HFFc6 (cell line): Measurements from ENCODE around the gene DACH1. TPM values are rescaled to one million over a fixed set of nuclear protein-coding genes. Genes with fewer than 3 reads are reported as not detected.

Experiments used
- DNase-seq: peaks from one replicate; pipeline ENCODE4 v3.0.0-alpha.2; 2018
- H3K27ac Mint-ChIP-seq: 2 replicates; pipeline ENCODE4 v1.8.0; 2020; ENCODE audit warnings: mild to moderate bottlenecking, mixed read lengths
- H3K27me3 Mint-ChIP-seq: 2 replicates; pipeline ENCODE4 v1.8.0; 2021; ENCODE audit warnings: mild to moderate bottlenecking, moderate library complexity, mixed read lengths; ENCODE audit not compliant: insufficient read depth
- H3K36me3 Mint-ChIP-seq: 2 replicates; pipeline ENCODE4 v1.8.0; 2021; ENCODE audit warnings: low read depth, mixed read lengths
- H3K4me1 Mint-ChIP-seq: 2 replicates; pipeline ENCODE4 v1.8.0; 2020; ENCODE audit warnings: low read depth, mixed read lengths
- H3K4me3 Mint-ChIP-seq: 2 replicates; pipeline ENCODE4 v1.8.0; 2020; ENCODE audit warnings: mild to moderate bottlenecking, moderate library complexity, mixed read lengths
- H3K9me3 Mint-ChIP-seq: 2 replicates; pipeline ENCODE4 v1.8.0; 2020; ENCODE audit warnings: mild to moderate bottlenecking, mixed read lengths
- CTCF ChIP-seq: fragments of 200-600 bp; sonication (generic); IDR thresholded peaks from 2 replicates; pipeline ENCODE4 v1.5.0; 2021; ENCODE audit warnings: antibody characterized with exemption, mild to moderate bottlenecking
- total RNA-seq, 6 experiments: library from RNA; stranded (reverse); fragmentation: NEBNext Ultra II Directional; extraction: Animal tissue kit (Norgen Biotek cat#: 25700); gene quantifications; 2 replicates in 1 of 6; 3 replicates in 5 of 6; pipeline ENCODE4 v1.2.3, GENCODE V29; 2021

Gene DACH1
- total RNA-seq, 6 experiments from 2014 or later, result not detected

- no peak overlapping the region for H3K27ac Mint-ChIP-seq
- H3K27me3 Mint-ChIP-seq, result no peaks in the 10 kb centered on the region
- DNase-seq, result no peak
- H3K4me1 Mint-ChIP-seq, result no peaks in the 10 kb centered on the region
- TF ChIP-seq CTCF, result no peak
- H3K4me3 Mint-ChIP-seq, result no peak overlapping the region
- peaks cover 30% of the 10 kb centered on the region for H3K9me3 Mint-ChIP-seq
- H3K36me3 Mint-ChIP-seq, result no peaks in the 10 kb centered on the region
Observed at GRCh38 chr13:71618159-71618558, 248.8 kb downstream of the DACH1 start.

GRCh38 chr13:71617265-71617664 lies 249.7 kb downstream of the DACH1 start:
- Mint-ChIP-seq H3K27ac (no peak overlapping the region), H3K27me3 (no peaks in the 10 kb centered on the region), H3K4me3 (no peak overlapping the region), H3K36me3 (no peaks in the 10 kb centered on the region), H3K9me3 (peaks cover 38% of the 10 kb centered on the region), H3K4me1 (no peaks in the 10 kb centered on the region)
- TF ChIP-seq CTCF, result no peak
- no peak for DNase-seq

- no peak for TF ChIP-seq CTCF
- Mint-ChIP-seq H3K36me3 (no peaks in the 10 kb centered on the region), H3K4me3 (no peak overlapping the region), H3K4me1 (no peaks in the 10 kb centered on the region), H3K27ac (no peak overlapping the region), H3K27me3 (no peaks in the 10 kb centered on the region), H3K9me3 (peaks cover 47% of the 10 kb centered on the region)
- no peak for DNase-seq
Observed at GRCh38 chr13:71613066-71613745, 253.8 kb downstream of the DACH1 start.

- no peak overlapping the region for H3K4me3 Mint-ChIP-seq
- no peaks in the 10 kb centered on the region for H3K36me3 Mint-ChIP-seq
- H3K27me3 Mint-ChIP-seq, result no peaks in the 10 kb centered on the region
Observed at GRCh38 chr13:71611292-71611691, 255.7 kb downstream of the DACH1 start.

GRCh38 chr13:71610876-71611275 lies 256.1 kb downstream of the DACH1 start:
- Mint-ChIP-seq H3K27me3 (no peaks in the 10 kb centered on the region), H3K36me3 (no peaks in the 10 kb centered on the region), H3K4me1 (no peaks in the 10 kb centered on the region), H3K27ac (no peak overlapping the region), H3K4me3 (no peak overlapping the region), H3K9me3 (peaks cover 27% of the 10 kb centered on the region)
- TF ChIP-seq CTCF, result no peak
- DNase-seq, result no peak

More at GRCh38 chr13:71611292-71611691, 255.7 kb downstream of the DACH1 start:
- Mint-ChIP-seq H3K27ac (no peak overlapping the region), H3K9me3 (peaks cover 29% of the 10 kb centered on the region), H3K4me1 (no peaks in the 10 kb centered on the region)
- no peak for TF ChIP-seq CTCF
- no peak for DNase-seq
